ENCODE results near the gene IKBKG. TPM values are rescaled to one million over a fixed set of nuclear protein-coding genes. Genes with fewer than 3 reads are reported as not detected.
"Not testable (repeated sequence)": the region's sequence is repeated elsewhere in the genome, so short reads cannot be mapped to it uniquely, and the experiment has no call there.

The IKBKG gene
- total RNA-seq, 1 donor from 2014 or later, result 69.0 TPM

DNA sequence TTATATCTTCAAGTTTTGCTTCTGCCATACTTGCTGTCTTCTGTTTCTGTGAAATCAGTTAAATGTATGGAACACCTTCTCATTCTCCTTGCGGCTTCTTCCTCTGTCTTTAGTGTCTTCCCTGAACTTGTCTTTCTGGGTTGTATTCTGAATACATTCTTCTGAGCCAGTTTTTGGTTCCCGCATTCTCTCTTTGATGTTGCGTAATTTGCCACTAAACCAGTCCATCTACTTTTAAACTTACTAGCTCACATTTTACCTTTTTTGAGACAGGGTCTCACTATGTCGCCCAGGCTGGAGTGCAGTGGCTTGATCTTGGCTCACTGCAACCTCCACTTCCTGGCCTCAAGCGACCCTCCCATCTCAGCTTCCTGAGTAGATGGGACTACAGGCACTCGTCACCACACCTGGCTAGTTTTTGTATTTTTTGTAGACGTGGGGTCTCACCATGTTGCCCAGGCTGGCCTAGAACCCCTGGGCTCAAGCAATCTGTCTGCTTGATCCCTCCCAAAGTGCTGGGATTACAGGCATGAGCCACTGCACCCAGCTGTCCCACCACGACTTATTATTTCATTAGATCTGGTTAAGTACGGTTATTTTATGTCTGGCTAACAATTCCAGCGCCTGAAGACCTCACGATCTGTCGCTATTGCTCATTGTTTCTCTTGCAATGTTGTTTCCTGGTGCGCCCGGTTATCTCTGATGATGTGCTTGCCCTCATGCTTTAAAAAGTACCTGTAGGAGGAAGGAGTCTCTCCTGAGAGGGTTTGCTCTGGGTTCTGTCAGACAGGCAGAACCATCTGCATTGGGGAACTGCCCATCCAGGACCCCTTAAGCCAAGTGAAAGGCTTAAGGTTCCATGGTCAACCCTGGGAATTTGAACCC lies 21.6 kb upstream of the IKBKG start:
- no peak for ATAC-seq
- no peak for DNase-seq (ENCODE audit: low spot score)

- peak; percentile 98 for ATAC-seq
- DNase-seq (ENCODE audit: low spot score), result peak; percentile 67
Measured at GRCh38 chrX:154526901-154527675, 20.3 kb upstream of the IKBKG start.

GRCh38 chrX:154529206-154529612 lies 18.2 kb upstream of the IKBKG start:
- DNase-seq (ENCODE audit: low spot score), result no peak
- no peak for ATAC-seq

DNA sequence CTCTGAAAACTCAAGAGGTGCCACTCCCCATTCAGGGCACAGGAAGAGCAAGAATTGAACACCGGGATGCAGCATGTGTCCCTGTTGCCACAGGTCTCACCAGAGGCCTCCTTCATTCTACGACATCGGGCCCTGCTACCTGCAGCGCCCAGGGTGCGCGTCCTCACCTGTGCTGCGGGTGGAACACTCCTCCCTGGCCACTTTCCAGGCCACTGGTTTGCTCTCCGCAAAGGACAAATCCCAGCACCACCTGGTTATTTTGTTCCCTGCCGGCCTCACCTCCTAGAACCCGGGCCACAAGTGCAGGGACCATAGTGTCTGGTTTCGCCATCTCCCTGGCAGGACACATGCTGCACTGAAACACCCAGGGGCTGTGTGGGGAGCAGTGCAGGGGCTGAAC lies 17.1 kb upstream of the IKBKG start:
- ATAC-seq (no peak), DNase-seq (ENCODE audit: low spot score) (no peak)

DNA sequence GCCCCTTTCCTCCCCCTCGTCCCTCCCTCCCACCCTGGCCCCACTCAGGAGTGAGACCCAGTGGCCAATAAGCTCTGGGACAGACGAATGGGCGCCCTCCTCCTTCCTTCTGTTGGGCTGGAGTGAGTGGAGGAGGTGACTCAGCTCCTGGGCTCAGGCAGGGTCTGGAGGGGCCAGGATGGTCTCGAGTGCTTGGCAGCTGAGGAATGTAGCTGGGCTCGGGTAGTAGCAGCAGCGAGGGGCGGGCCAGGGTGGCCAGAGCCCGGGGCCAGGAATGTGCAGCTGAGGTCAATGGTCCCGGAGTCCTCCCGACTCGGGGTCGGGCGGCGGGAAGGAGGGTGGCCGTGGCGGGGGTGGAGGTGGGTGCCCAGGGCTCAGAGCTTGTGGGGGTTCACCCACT lies 15.8 kb upstream of the IKBKG start:
- DNase-seq (ENCODE audit: low spot score) (no peak), ATAC-seq (no peak)

DNA sequence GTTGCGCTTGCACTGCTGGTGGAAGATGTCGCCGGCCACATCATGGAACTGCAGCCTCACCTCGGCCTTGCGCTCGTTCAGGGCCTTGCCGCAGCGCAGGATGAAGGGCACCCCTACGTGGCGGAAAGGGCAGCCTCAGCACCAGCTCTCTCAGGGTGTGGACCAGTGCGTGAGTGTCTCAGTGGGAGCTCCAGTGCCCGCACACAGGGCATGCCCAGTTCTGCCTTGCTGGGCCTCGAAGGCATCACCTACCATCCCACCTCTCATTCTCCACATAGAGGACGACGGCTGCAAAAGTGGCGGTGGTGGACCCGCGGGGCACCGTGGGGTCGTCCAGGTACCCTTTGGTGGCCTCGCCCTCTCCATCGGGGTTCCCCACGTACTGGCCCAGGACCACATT lies 14.7 kb upstream of the IKBKG start:
- ATAC-seq (no peak), DNase-seq (ENCODE audit: low spot score) (no peak)

DNA sequence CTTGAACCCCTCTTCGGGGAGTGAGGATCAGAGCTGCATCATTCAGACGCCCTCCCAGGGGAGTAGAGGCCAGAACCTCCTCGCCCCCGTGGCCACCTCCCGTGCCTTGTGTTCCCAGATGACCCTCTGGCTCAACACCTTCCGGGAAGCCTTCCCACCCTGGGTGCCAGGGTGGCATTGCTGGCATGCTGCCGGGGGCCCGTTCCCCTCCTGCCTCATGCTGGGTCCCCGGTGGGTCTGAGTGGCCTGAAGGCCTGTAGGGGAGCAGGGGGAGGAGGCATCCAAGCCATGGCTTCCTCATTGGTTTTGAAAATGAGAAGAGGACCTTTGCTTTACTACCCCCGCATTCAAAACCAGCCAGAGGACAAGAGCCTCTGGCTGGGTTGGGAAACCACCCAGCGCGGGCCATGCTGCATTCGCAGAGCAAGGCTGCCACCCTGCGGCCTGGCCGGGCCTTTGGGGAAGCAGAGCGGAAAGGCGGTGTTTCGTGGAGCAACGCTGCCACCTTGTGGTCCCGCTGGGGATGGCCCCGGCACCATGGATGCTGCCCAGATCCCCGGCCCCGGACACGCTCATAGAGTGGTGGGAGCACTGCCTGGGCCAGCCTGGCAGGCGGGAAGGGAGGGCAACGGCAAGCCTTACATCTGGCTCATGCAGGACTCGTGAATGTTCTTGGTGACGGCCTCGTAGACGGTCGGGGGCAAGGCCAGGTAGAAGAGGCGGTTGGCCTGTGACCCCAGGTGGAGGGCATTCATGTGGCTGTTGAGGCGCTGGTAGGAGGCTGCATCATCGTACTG lies 12.7 kb upstream of the IKBKG start:
- DNase-seq (ENCODE audit: low spot score) (peak; percentile 81), ATAC-seq (peak; percentile 99)

- DNase-seq (ENCODE audit: low spot score), result no peak
- ATAC-seq, result no peak
Measured at GRCh38 chrX:154535892-154536291, 11.5 kb upstream of the IKBKG start.

- DNase-seq (ENCODE audit: low spot score), result no peak
- no peak for ATAC-seq
Measured at GRCh38 chrX:154539077-154539476, 8.3 kb upstream of the IKBKG start.

GRCh38 chrX:154540365-154540764 lies 7.1 kb upstream of the IKBKG start:
- DNase-seq (ENCODE audit: low spot score); ATAC-seq: not testable (repeated sequence)

GRCh38 chrX:154540897-154541535 lies 6.4 kb upstream of the IKBKG start:
- DNase-seq (ENCODE audit: low spot score), result peak; percentile 73

DNA sequence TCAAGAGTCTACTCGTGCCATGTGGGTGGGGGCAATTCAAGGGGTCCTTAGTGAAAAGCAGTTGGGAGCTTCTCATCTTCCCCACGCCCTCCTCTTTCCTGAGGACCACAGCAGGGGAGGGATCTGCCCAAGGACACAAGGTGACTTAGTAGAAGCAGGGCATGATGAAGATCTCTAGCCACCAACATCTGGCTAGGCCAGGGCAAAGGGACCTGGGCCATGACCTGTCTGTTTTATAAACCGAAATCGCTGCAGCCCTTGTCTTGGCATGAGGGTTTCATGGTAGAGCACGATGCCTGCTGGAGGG lies 5.9 kb upstream of the IKBKG start:
- DNase-seq (ENCODE audit: low spot score) (no peak), ATAC-seq (no peak)

More at GRCh38 chrX:154540897-154541535, 6.4 kb upstream of the IKBKG start:
- ATAC-seq, result peak; percentile 65

- DNase-seq (ENCODE audit: low spot score), result peak; percentile 81
- peak; percentile 50 for ATAC-seq
Measured at GRCh38 chrX:154541896-154542722, 5.3 kb upstream of the IKBKG start.

DNA sequence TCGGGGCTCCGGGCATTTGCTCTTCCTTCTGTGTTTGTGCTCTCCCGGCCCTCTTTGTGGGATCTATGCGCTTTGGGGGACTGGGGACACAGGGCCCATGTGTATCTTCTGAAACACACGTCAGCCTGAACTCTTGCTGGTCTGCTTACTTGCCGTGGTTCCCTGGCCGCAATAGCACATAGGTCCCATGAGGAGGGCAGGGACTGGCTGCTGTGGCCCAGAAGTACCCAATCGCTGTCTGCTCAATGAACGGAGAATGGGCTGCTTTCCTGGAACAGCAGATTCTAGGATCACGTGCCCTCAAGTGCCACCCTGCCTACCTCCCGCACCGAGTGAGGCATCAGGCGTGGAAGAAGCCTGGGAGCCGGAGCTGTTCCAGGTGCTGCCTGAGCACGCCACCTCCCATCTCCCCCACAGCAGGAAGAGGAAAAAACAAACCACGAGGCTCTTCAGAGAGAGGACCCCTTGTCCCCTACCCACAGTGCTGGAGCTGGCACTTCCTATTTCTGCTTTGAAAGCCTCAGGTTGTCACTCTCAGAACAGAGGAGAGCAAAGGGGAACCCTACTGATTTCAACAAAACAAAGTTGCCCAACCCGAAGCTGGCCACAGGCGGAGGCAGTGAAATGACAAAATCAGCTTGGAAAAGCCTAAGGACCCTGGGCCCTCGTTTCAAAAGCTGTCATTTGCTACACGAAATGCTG lies 4.5 kb upstream of the IKBKG start:
- peak; percentile 62 for DNase-seq (ENCODE audit: low spot score)
- ATAC-seq, result peak; percentile 13

DNA sequence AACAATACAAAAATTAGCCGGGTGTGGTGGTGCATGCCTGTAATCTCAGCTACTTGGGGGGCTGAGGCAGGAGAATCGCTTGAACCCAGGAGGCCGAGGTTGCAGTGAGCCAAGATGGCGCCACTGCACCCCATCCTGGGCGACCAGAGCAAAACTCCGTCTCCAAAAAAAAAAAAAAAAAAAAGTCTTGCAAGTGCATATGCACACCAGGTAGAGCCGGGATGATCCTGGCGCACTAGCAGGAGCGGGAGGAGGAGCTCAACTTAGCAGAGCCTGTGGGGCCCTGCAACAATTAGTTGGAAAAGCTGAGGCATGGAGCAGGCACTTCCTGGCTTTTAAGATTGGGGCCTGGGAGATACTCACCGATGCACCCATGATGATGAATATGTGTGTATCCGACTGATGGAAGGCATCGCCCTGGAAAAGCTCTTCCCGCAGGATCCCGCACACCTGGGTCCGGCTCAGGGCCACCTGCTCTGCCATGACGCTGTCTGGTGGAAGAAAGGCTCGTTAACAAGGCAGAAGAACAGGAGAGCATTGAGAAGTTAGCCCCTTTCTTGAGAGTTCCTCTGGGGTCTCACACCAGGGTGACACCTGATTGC lies 1.6 kb upstream of the IKBKG start:
- ATAC-seq, result no peak
- no peak for DNase-seq (ENCODE audit: low spot score)

- peak; percentile 90 for DNase-seq (ENCODE audit: low spot score)
Measured at GRCh38 chrX:154546354-154547244, 821 bp upstream of the IKBKG start, which contains the start of gene G6PD. TSS of gene G6PD (minus strand) at chrX:154546846. CDS start at chrX:154546155, 691 bp downstream.

GRCh38 chrX:154548028-154548316 lies 552 bp downstream of the IKBKG start:
- DNase-seq (ENCODE audit: low spot score) (no peak), ATAC-seq (no peak)

More at GRCh38 chrX:154546354-154547244, 821 bp upstream of the IKBKG start, which contains the start of gene G6PD:
- peak; percentile 75 for ATAC-seq

DNA sequence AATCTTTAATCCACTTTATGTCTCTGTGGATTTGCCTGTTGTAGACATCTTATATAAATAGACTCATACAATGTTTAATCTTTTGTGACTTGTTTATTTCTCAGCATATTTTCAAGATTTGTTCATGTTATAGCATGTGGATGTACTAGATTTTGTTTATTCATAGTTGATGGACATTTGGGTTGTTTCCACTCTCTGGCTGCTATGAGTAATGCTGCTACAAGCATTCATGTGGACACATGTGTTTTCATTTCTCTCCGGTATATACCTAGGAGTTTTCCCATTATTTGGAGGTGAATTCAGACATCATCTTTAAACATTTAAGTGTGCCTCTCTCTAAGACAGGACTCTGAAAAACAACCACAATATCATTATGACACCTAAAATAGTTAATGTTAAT lies 2.3 kb downstream of the IKBKG start:
- ATAC-seq, result no peak
- no peak for DNase-seq (ENCODE audit: low spot score)

Data from left lobe of liver (tissue), 2 donors.